GM18505 (cell line): Measurements from ENCODE around the gene AP3S2.

Experiments
- ATAC-seq: cut with Tn5 transposase; IDR thresholded peaks from one replicate; pipeline ENCODE4 v1.9.1; 2021; ENCODE audit not compliant: unreplicated experiment
- POLR2A ChIP-seq: IDR thresholded peaks from 4 replicates; pipeline ENCODE4 v1.6.1; 2011; ENCODE audit warnings: borderline replicate concordance; ENCODE audit not compliant: insufficient read depth, insufficient read length; ENCODE audit errors: extremely low read depth

The AP3S2 gene

DNA sequence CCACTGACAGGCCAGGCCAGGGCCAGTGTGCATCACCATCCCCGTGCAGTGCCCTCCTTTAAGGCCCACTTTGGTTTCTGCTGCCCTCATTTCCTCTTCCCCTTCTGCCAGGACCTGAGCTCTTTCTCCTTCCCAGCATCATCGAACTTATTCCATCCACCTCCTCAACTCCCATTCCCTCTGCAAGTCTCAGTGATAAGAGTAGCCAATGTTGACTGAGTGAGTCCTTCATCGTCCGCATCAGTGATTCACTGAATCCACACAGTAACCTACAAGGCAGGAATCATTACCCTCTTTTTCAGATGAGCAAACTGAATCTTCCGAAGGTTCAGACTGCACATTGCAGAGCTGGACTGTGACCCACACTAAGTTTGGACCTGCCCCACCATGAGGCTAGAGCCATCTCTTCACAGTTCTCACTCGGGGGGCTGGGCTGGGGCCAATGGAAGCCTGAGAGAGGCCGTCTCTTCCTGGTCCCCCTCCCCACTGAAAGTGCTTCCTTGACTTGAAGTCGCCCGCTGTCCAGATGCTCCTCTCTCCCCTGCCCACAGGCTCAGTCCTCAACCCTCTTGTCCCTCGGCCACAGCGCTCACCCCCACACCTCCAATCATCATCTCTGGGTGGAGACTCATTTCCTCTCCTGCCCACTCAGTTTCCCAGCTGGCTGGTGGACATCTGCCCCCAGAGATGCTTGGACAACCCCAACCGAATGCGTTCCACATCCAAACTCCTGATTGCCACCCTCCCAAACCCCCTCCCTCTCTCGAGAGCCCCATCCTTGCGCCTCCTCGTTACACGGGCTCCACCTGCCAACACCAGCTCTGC is 64.0 kb downstream of the AP3S2 start:
- no peak for ATAC-seq
- TF ChIP-seq POLR2A, result no peak

DNA sequence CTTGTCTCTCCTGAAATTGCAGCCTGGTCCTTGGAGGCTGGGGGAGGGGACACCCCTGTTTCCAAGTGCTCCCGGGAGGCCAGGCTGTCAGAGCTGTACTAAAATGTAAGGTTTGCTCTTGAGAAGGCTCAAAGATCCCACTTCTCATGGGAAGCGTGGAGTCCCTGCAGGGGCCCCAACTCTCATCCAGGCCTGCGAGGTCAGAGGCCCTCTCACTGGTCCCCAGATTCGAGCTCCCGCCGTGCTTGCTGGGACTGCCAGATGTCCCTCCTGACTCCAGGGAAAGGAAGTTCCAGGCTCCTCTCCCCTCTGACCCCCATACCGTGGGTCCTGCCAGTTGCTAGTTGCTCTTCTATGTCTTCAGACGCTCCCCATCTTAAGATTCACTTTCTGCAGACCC is 64.6 kb downstream of the AP3S2 start:
- no peak for TF ChIP-seq POLR2A
- ATAC-seq, result no peak

DNA sequence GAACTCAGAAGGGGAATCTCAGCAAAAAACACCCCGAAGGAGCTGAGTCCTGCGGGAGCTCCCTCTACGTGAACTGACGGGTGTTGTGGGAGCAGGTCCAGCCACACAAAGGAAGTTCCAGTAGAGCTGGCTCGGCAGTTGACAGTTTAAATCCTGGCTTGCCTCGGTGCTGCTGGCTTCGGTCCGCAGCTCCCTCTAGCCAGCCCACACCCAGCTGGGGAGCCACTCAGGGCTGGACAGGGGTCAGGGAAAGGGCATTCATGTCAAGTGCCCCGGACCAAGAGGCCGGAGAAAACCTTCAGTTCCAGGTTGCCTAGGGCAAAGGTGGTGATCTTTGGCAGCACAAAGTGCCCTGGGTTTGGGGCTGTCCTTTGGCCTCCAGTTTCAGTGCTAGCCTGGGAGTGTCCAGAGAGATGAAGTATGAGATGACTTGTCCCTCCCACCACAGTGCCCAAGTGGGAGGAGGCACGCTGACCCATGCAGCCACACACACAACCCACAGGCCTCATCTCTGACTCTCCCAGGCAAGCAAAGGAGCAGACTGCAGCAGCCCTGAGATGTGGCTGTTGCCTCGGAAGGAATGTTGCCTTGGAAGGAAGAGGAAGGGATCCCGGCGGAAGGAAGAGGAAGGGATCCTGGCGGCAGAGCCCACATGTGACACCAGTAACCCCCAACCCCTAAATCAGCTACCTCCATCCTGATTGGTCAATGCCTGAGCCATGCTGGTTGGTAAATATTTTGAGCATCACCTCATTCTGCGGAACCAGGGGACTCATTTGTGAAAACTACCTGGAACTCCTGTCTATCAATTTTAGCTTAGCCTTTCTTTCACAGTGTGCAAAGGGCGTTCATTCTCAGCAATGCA is 65.3 kb downstream of the AP3S2 start:
- ATAC-seq, result no peak
- no peak for TF ChIP-seq POLR2A

DNA sequence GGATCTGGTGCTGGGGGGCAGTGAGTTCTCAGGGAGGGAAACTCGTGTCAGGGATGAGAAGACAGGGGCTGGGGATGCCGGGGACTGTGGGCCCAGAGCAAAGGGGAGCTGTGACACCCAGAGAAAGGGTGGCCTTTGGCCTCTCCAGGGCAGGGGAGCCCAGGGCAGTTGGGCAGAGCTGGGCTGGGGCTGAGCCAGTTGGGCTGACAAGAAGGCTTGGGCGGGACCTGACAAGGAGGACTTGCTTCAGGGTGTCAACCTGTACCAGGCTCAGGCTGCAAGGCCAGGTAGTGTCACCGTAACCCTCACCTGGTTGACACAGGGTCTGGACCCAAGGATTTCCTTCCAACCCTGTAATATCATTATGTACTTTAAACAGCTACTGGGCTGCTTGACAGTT is 66.0 kb downstream of the AP3S2 start:
- no peak for TF ChIP-seq POLR2A
- ATAC-seq, result no peak

DNA sequence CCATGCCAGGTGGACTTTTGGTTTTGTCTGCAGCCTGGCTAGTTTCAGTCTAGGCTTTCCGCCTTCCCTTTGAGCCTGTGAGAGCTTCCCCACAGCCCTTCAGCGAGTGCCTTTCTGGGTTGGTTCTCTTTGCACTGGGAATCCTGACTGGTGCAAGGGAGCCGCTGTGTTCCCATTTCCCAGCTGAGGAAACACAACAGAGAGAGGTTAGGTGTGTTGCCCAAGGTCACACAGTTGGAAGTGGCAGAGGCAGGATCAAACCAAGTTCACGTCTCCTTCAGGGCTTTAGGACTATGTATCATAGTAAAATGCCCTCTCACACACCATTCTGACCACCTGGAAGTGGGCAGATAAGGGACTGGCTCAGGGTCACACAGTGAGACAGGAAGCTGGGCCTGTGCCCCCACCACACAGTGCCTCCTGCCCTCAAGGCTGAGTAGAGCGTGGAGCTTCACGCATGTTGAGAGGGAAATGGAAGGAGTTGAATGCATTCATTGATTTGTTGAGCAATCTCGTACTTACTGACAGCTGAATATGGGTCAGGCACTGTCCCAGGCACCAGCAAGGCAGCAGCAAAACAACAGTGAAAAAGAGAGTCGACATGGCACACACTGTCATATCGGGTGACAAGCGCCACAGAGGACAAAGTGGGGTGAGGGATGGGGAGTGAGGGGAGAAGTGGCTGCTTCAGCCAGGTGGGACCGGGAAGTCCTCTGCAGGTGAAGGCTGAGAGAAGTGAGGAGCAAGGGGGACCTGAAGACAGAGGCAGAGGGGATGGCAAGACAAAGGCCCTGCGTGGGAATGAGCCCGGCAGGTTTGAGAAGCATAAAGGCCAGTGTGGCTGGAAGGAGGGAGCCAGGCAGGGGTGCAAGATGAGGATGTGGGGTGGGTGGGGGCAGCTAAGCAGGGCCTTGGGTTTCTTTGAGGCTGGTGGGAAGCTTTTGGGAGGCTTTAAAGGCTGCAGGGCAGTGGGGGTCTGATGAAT is 66.8 kb downstream of the AP3S2 start:
- ATAC-seq, result no peak
- TF ChIP-seq POLR2A, result no peak

DNA sequence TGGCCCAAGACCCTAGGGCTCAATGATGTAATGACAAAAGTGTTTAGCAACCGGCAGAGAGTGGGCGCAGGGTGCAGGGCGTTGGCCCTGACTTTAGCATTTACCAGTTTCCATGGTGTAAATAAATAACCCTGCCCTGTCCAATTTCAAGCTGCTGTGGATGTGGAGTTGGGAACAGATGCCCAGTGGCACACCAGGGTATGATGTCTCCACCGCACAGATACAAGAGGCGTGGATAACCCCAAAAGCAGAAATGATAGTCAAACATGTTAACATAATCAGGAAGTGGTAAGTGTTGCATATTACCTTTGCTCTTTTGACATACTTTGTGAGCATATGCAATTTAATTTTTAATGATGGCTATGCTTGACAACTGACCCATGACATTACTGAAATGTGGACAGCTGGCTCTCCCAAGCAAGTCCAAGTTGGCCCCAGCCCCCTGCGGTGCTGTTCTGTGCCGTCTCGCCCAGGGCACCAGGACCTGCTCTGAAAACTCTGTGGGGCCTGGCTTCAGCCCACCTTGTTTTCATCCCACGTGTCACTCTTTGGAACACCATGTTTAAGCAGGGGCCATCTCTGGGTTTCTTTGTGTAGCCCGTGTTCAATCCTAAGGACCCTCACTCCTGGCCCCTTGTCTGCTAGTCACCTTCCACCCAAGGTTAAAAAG is 68.4 kb downstream of the AP3S2 start:
- no peak for ATAC-seq
- TF ChIP-seq POLR2A, result no peak

DNA sequence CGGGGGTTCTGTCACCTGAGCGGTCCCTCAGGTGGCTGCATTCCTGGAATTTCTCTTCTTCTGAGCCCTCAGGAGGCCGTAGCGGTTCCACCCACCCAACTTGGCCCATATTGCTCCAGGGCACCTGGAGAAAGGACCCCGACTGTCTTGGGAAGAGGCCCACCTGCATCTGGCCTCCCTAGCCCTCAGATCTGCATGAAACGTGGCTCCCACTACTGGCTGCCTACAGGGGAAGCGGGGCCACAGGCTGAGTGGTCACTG is 69.3 kb downstream of the AP3S2 start:
- no peak for TF ChIP-seq POLR2A
- no peak for ATAC-seq

DNA sequence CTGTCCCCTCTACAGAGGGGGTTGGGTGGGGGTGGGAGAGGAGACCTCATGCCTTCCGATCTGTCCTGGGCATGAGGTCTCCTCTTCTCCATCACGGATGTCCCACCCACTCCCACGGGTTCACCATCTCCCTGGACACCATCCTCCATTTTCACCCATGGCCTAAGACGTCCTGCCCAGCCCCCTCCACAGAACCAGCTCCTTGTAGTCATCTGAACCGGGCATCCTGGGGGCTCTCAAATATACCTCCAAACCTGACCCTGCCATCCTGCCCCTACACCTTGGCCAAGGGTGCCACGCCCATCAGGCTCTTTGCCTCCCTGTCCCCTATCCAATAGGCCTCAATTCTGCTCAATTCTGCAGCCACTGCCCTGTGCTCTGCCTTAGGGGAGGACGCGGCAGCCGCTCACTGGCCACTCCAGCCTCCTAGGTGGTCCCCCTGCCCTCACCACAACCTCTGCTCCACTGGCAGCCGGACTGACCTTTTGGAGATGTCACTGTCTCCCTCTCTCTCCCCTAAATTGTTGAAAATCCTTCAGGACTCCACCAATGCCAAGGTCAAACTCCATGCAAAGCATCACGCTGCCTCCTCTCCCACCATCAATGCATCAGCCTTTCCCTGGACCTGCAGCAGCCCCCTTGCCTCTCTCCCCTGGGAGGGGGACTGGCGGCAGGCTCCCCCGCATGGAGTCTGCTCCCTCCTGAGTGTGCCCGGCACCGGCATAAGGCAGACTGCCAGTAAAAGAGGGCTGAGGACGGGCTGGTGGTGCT is 69.8 kb downstream of the AP3S2 start:
- ATAC-seq, result no peak
- TF ChIP-seq POLR2A, result no peak

DNA sequence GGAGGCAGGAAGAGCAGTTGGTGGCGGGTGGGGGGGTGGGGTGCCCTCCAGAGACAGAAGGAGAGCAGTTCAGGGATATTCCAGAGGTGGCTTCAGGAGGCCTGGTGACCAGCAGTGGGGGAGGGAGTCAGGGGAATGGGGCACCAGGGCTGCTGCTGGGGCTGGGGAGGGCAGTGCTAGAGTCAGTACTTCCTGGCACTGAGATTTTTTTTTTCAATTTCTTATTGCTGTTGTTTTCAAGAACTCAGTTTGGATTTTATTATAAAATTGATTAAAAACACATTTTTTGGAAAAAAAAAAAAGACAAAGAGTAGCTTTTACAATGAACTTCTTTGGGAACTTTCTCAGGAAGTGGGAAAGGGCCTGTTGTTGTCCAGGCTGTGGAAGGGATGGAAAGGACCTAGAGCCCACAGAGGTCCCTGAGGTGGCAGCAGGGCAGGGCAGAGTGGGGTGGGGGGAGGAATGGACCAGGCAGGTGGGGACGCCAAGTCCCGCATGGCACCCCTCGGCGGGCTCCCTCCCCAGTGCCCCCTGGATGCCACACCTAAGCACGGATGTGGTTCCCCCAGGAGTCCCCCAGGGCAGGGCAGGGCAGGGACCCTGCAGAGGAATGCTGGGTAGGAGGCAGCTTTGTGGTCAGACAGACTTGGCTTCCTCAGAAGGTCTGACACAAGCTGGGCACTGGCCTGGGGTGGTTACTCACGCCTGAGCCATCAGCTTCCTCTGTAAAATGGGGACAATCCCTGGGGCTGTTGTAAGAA is 70.7 kb downstream of the AP3S2 start:
- no peak for ATAC-seq

DNA sequence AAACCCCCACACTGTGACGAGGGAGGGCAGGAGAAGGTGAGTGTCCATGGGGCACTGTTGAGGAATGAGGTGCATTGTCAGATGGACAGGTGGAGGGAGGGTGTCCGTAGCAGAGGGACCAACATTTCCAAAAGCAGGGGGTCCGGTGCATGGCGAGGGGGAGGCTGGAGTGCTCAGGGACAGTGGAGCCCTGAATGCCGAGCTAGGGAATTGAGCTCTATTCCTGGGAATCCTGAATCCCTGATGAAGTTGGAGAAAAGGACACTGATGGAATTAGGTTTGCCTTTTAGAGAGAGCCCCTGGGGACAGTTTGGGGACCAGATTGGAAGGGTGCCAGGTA is 71.2 kb downstream of the AP3S2 start:
- no peak for TF ChIP-seq POLR2A
- ATAC-seq, result no peak

More for the DNA sequence above, 70.7 kb downstream of the AP3S2 start:
- TF ChIP-seq POLR2A, result no peak

DNA sequence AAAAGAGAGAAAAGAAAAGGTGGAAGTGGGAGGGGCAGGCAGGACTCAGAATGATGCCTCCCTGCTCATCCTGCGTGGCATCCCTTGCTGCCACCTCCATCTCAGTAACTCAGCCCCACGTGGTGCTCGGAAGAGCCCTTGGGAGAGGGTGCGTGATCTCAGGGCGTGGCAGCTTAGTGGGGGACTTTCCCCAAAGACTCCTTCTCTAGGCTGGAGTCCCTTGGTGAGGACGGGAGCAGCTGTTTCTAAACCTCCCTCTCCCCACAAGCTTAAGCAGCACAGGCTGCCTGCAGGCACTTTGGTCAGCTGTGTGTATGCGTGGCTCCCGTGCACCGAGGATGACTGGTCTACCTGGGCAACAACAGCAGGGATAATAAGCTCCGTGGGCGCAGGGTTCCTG is 71.8 kb downstream of the AP3S2 start:
- no peak for ATAC-seq
- TF ChIP-seq POLR2A, result no peak
